Naive thymus-derived CD4-positive, alpha-beta T cell (primary cell): ENCODE results near the gene C4A. TPM values are rescaled to one million over a fixed set of nuclear protein-coding genes. Genes with fewer than 3 reads are reported as not detected.
"Not testable (repeated sequence)": the region's sequence is repeated elsewhere in the genome, so short reads cannot be mapped to it uniquely, and the experiment has no call there.

Experiments
- ATAC-seq: fragments of 150-1000 bp; cut with Tn5 transposase; 2 replicates; pipeline ENCODE4 v1.10.0; 2021; ENCODE audit warnings: mild to moderate bottlenecking, moderate library complexity
- CTCF ChIA-PET: fragments of 350-600 bp; sonication (Branson Sonifier 250); formaldehyde crosslinking; loops from one replicate; lab custom pipeline; 2021; ENCODE audit warnings: antibody characterized with exemption; lab: Charles Lee
- POLR2A ChIA-PET: fragments of 350-600 bp; sonication (Branson Sonifier 250); formaldehyde crosslinking; loops from one replicate; lab custom pipeline; 2021; ENCODE audit warnings: antibody characterized with exemption, inconsistent platforms; lab: Charles Lee
- DNase-seq, 9 donors: peaks; one replicate each; pipeline versions ENCODE4 v3.0.0 to v3.0.0-alpha.2; 2020 to 2022; ENCODE audit warnings: mixed read lengths in 1 of 9
- H3K27ac ChIP-seq: one replicate; pipeline ENCODE4 v1.7.0; 2013; ENCODE audit warnings: mild to moderate bottlenecking, low read depth, low read length, moderate library complexity
- H3K27me3 ChIP-seq, 2 donors: one replicate each; pipeline ENCODE4 v1.7.0; 2013; ENCODE audit warnings: low read length in 2 of 2, mild to moderate bottlenecking in 2 of 2, moderate library complexity in 2 of 2; ENCODE audit not compliant: control insufficient read depth in 2 of 2, insufficient read depth in 2 of 2
- H3K36me3 ChIP-seq, 3 experiments: 1 replicate in 2 of 3; 2 replicates in 1 of 3; pipeline ENCODE4 v1.7.0; 2013; ENCODE audit warnings: low read length in 3 of 3, mild to moderate bottlenecking in 3 of 3, moderate library complexity in 1 of 3; ENCODE audit not compliant: insufficient read depth in 3 of 3, control insufficient read depth in 2 of 3
- H3K4me1 ChIP-seq, 2 donors: one replicate each; pipeline ENCODE4 v1.7.0; 2013; ENCODE audit warnings: low read length in 2 of 2, mild to moderate bottlenecking in 2 of 2, moderate library complexity in 1 of 2; ENCODE audit not compliant: control insufficient read depth in 2 of 2, insufficient read depth in 2 of 2
- H3K4me3 ChIP-seq: 2 replicates; pipeline ENCODE4 v1.7.0; 2013; ENCODE audit warnings: mild to moderate bottlenecking, low read length
- H3K9me3 ChIP-seq, 3 experiments: 1 replicate in 2 of 3; 2 replicates in 1 of 3; pipeline ENCODE4 v1.7.0; 2013; ENCODE audit warnings: low read length in 3 of 3; ENCODE audit not compliant: control insufficient read depth in 2 of 3
- H3K27ac Mint-ChIP-seq, 9 donors: one replicate each; pipeline ENCODE4 v1.8.0; 2020 to 2022; ENCODE audit warnings: mixed read lengths in 9 of 9, mild to moderate bottlenecking in 8 of 9, moderate library complexity in 5 of 9, inconsistent platforms in 2 of 9
- H3K27me3 Mint-ChIP-seq, 5 donors: one replicate each; pipeline ENCODE4 v1.8.0; 2021 to 2022; ENCODE audit warnings: mixed read lengths in 5 of 5, mild to moderate bottlenecking in 1 of 5
- H3K36me3 Mint-ChIP-seq, 5 donors: one replicate each; pipeline ENCODE4 v1.8.0; 2020 to 2022; ENCODE audit warnings: mixed read lengths in 5 of 5, mild to moderate bottlenecking in 3 of 5, inconsistent platforms in 1 of 5
- H3K4me1 Mint-ChIP-seq, 7 donors: one replicate each; pipeline ENCODE4 v1.8.0; 2020 to 2022; ENCODE audit warnings: mixed read lengths in 7 of 7, mild to moderate bottlenecking in 3 of 7, inconsistent platforms in 1 of 7
- H3K4me3 Mint-ChIP-seq, 10 donors: one replicate each; pipeline ENCODE4 v1.8.0; 2020 to 2022; ENCODE audit warnings: mild to moderate bottlenecking in 10 of 10, mixed read lengths in 10 of 10, moderate library complexity in 6 of 10, inconsistent platforms in 2 of 10
- H3K9me3 Mint-ChIP-seq, 11 donors: one replicate each; pipeline ENCODE4 v1.8.0; 2020 to 2022; ENCODE audit warnings: mixed read lengths in 11 of 11, mild to moderate bottlenecking in 4 of 11, inconsistent platforms in 1 of 11, moderate library complexity in 1 of 11
- intact Hi-C, 2 donors: fragments of 100-400 bp; cut with micrococcal nuclease; formaldehyde crosslinking; loops; one replicate each; pipeline ENCODE4 v1.15.1; 2023
- polyA plus RNA-seq, 2 donors: library from polyadenylated mRNA; unstranded; fragments of 300-500 nt; fragmentation: Illumina TruSeq; gene quantifications; one replicate each; pipeline ENCODE4 v1.2.3, GENCODE V29; 2021
- total RNA-seq, 6 experiments: library from RNA in 5 of 6; stranded (reverse) in 5 of 6; gene quantifications; 1 replicate in 5 of 6; 2 replicates in 1 of 6; pipeline ENCODE4 v1.2.3 and lab custom pipeline; 2021 to 2026

C4A gene
- total and polyA plus RNA-seq, 7 experiments from 2014 or later = 3.2 to 9.0 (median 8.0) TPM; not detected in 2

DNA sequence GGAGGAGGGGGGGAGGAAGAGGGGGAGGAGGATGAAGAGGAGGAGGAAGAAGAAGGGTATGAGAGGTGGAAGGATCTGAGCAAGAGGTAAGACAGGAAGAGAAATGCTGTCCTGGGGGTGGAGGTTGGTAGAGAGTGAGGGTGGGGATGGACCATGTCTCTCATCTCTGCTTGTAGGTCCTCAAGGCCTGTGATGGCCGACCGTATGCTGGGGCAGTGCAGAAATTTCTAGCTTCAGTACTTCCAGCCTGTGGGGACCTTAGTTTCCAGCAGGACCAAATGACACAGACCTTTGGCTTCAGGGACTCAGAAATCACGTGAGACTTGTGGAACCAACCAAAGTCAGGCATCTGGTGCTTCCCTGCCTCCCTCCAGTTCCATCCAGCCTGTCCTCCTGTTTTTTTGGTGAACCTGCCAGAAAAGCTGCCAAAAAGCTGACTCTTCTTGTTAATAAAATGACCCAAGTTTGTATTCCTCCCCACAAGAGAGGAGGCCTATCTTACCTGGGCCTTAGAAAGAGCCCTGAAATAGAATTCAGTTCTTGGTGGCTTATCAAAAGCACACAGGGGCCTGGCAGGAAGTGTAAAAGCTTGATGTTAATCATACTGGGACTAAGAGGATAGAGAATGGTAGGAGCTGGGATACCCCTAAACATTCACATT lies 2.5 kb upstream of the C4A start:
- intact Hi-C loops = loop anchor here in 1 of 2 donors (10.0 kb wide), 2 partner anchors 115 to 245 kb away; partner anchors contain the start of genes CLIC1 and NEU1
- H3K27me3 Mint-ChIP-seq = no peaks in the 10 kb centered on the region
- CTCF ChIA-PET = interaction anchor here (0.6 kb wide), 2 partner anchors 429 to 1529 kb away, joined by 3 to 4 read pairs; no protein-coding TSS in a partner anchor
- peak overlapping the region; percentile 68 for H3K27ac ChIP-seq
- ATAC-seq (no peak), DNase-seq (no peak)
- peaks cover 0 to 1% (median 0%) of the 10 kb centered on the region in 11 donors for H3K9me3 Mint-ChIP-seq
- peaks cover 6 to 28% (median 19%) of the 10 kb centered on the region in 7 donors for H3K4me1 Mint-ChIP-seq
- H3K9me3 ChIP-seq = no peaks in the 10 kb centered on the region
- POLR2A ChIA-PET = interaction anchor here (0.8 to 2.6 kb wide), 2 partner anchors 9 to 12 kb away, joined by 3 to 9 read pairs; partner anchors contain the start of gene DXO
- H3K4me1 ChIP-seq = peaks cover 0 to 19% of the 10 kb centered on the region in 2 donors
- no peaks in the 10 kb centered on the region for H3K36me3 ChIP-seq
- peaks cover 0 to 9% (median 3%) of the 10 kb centered on the region in 5 donors for H3K36me3 Mint-ChIP-seq
- peak overlapping the region in 7 of 10 donors; percentile 6 to 55 (median 35) for H3K4me3 Mint-ChIP-seq
- H3K4me3 ChIP-seq = no peak overlapping the region
- no peaks in the 10 kb centered on the region for H3K27me3 ChIP-seq
- peak overlapping the region; percentile 56 to 87 (median 85) for H3K27ac Mint-ChIP-seq

DNA sequence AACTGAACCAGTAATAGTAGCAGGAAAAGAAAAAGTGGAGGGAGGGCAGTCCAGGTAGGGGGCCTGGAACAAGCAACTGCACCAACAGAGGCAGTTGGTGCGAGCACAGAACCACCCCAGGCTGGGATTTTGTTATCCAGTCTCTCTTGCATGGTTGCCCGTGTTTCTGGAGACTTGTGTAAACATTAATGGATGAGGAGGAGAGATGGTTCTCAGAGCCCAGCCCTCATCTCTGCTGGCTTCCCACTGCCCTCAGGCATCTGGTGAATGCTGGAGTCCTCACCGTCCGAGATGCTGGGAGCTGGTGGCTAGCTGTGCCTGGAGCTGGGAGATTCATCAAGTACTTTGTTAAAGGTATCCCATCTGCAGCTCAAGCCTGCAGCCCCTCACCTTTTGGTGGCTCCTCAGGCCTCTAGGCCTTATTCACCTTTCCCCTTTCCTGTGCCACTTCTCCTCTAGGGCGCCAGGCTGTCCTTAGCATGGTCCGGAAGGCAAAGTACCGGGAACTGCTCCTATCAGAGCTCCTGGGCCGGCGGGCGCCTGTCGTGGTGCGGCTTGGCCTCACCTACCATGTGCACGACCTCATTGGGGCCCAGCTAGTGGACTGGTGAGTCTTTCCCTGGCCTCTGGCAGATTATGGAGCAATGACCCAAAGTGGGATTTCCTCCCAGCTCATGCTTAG lies 1.5 kb upstream of the C4A start:
- H3K27me3 Mint-ChIP-seq, DNase-seq, intact Hi-C loops, H3K4me3 ChIP-seq, H3K9me3 ChIP-seq, H3K4me3 Mint-ChIP-seq, H3K9me3 Mint-ChIP-seq, H3K36me3 ChIP-seq, ATAC-seq, CTCF ChIA-PET, H3K36me3 Mint-ChIP-seq, H3K27me3 ChIP-seq: not testable (repeated sequence)
- Mint-ChIP-seq H3K27ac (peak overlapping the region in 8 of 9 donors; percentile 59 to 87 (median 86)), H3K4me1 (peaks cover 6 to 23% (median 19%) of the 10 kb centered on the region in 7 donors)
- POLR2A ChIA-PET = interaction anchor here (2.6 kb wide), 1 partner anchor 10 kb away, joined by 9 read pairs; the partner anchor contains the start of gene DXO
- peak overlapping the region; percentile 68 for H3K27ac ChIP-seq
- peaks cover 0 to 19% of the 10 kb centered on the region in 2 donors for H3K4me1 ChIP-seq

DNA sequence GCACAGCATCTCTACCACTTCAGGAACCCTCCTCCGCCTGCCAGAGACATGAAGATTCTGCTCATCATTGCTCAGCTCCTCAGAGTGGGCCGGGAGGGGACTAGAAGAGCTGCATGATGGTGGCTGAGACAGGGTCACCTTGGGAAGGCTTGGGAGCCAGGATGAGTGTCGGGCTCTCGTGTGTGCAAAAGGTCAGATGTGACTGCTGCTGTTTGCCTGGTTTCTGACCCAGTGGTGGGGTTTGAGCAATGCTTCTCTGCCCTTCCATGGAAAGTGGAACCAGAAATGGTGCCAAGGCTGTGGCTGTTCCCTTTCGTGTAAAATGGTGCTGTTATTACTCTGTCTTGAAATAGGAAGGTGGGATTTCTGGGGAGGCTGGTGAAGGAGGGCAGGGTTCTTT lies 859 bp upstream of the C4A start:
- H3K27ac Mint-ChIP-seq, H3K27ac ChIP-seq, H3K4me3 ChIP-seq, H3K36me3 Mint-ChIP-seq, H3K36me3 ChIP-seq, POLR2A ChIA-PET, H3K9me3 ChIP-seq, H3K27me3 ChIP-seq, H3K4me3 Mint-ChIP-seq, intact Hi-C loops, DNase-seq, H3K27me3 Mint-ChIP-seq, ATAC-seq, CTCF ChIA-PET, H3K9me3 Mint-ChIP-seq: not testable (repeated sequence)
- peaks cover 6 to 23% (median 19%) of the 10 kb centered on the region in 7 donors for H3K4me1 Mint-ChIP-seq
- H3K4me1 ChIP-seq = peaks cover 0 to 19% of the 10 kb centered on the region in 2 donors

DNA sequence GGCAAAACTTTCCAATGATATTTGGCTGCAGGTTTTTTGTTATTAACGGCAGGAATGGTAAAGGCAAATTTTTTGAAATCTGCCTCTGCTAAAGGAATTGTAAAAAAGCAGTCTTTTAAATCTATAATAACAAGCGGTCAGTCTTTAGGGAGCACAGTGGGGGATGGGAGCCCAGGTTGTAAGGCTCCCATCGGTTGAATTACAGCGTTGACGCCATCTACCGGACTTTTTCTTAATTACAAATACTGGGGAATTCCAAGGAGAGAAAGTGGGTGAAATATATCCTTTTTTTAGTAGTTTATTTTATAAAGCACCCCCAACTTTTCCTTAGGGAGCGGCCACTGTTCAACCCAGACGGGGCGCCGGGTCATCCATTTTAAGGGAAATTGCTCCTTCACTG lies 7.5 kb downstream of the C4A start:
- H3K9me3 ChIP-seq, H3K27me3 Mint-ChIP-seq, CTCF ChIA-PET, DNase-seq, ATAC-seq, H3K27ac Mint-ChIP-seq, H3K27ac ChIP-seq, H3K4me3 ChIP-seq, H3K27me3 ChIP-seq, intact Hi-C loops, H3K36me3 Mint-ChIP-seq, H3K9me3 Mint-ChIP-seq, H3K4me1 Mint-ChIP-seq, POLR2A ChIA-PET, H3K4me3 Mint-ChIP-seq, H3K4me1 ChIP-seq, H3K36me3 ChIP-seq: not testable (repeated sequence)

DNA sequence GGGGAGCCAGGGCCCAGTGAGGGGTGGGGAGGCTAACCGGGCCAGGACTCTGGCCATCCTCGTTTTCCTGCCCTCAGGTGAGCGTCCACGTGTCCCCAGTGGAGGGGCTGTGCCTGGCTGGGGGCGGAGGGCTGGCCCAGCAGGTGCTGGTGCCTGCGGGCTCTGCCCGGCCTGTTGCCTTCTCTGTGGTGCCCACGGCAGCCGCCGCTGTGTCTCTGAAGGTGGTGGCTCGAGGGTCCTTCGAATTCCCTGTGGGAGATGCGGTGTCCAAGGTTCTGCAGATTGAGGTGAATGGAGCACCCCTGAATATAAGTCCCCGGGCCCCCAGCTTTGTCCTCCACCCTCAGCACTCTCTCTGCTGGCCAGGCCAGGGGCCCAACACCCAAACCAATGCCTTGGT lies 12.6 kb downstream of the C4A start:
- H3K27me3 Mint-ChIP-seq, H3K4me1 Mint-ChIP-seq, H3K9me3 ChIP-seq, H3K4me3 ChIP-seq, H3K36me3 Mint-ChIP-seq, H3K4me1 ChIP-seq, H3K27ac Mint-ChIP-seq, POLR2A ChIA-PET, H3K27me3 ChIP-seq, H3K9me3 Mint-ChIP-seq, H3K36me3 ChIP-seq, ATAC-seq, intact Hi-C loops, H3K4me3 Mint-ChIP-seq, H3K27ac ChIP-seq, CTCF ChIA-PET: not testable (repeated sequence)
- peak in 1 of 9 donors; percentile 4 for DNase-seq

DNA sequence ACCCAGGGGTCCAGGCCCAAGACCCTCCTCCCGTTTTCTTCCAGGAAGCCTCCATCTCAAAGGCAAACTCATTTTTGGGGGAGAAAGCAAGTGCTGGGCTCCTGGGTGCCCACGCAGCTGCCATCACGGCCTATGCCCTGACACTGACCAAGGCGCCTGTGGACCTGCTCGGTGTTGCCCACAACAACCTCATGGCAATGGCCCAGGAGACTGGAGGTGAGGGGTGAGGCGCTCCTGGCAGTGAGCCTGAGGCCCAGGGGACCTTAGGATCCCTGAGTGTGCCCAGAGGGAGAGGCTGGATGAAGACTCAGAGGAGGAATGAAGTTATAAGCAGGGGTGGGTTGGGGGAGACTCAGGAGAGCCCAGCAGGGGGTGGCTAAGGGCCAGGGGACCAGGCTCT lies 14.5 kb downstream of the C4A start:
- H3K27ac Mint-ChIP-seq = not testable (repeated sequence)

More for the DNA sequence above, 14.5 kb downstream of the C4A start:
- DNase-seq, H3K27me3 ChIP-seq, H3K27me3 Mint-ChIP-seq, H3K4me1 ChIP-seq, H3K4me1 Mint-ChIP-seq, POLR2A ChIA-PET, H3K4me3 Mint-ChIP-seq, ATAC-seq, intact Hi-C loops, H3K36me3 ChIP-seq, H3K4me3 ChIP-seq, H3K27ac ChIP-seq, CTCF ChIA-PET, H3K9me3 ChIP-seq, H3K36me3 Mint-ChIP-seq, H3K9me3 Mint-ChIP-seq: not testable (repeated sequence)
